Hematopoietic multipotent progenitor cell (in vitro differentiated cells): ENCODE results near the gene RPS17. TPM values are rescaled to one million over a fixed set of nuclear protein-coding genes. Genes with fewer than 3 reads are reported as not detected.
"Not testable (repeated sequence)": the region's sequence is repeated elsewhere in the genome, so short reads cannot be mapped to it uniquely, and the experiment has no call there.

Experiments used
- DNase-seq, 3 donors: peaks; one replicate each; pipeline ENCODE4 v3.0.0-alpha.2; 2011 to 2015; ENCODE audit warnings: low read depth in 2 of 3, low spot score in 2 of 3
- total RNA-seq: library from RNA; depleted of rRNA; stranded (reverse); fragments of >200 nt; gene quantifications from one replicate; pipeline ENCODE4 v1.2.3, GENCODE V29; 2012

RPS17 gene
- total RNA-seq, 1 donor, result 2,731 TPM

DNA sequence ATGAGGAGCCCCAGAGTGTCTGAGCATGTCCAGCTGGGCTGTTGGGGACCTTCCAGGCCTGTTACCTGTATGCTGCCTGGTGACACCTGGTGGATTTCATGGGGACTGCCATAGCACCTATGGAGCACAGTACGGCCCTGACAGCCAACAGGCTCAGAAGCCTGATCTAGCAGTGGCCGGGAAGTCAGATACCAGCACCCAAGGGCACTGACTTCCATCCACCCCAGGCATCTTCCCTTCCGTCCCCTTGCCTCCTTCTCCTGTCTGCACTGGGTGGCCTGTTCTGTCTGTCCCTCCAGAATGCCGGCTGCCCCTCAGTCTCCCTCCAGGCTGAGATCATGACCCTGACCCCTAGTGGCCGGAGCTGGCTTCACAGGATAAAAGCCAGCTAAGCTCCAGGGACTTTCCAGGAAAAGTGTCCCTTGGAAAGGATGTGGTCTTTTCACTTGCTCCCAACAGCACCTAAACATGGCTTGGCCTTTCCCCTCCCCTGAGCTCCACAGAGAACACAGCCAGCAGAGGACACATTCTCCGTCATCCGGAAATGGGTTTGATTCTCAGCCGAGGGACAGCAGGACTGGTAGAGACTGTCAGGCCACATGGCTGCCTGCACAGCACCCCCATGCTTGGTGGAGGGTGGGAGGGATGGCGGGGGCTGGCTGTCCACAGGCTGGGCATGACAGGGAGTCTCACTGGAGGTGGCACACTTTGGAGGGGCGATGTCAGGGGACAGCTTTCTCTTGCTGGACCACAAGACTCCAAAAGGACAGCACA lies 9.5 kb downstream of the RPS17 start:
- DNase-seq, result peak; percentile 52 to 72 (median 71)

DNA sequence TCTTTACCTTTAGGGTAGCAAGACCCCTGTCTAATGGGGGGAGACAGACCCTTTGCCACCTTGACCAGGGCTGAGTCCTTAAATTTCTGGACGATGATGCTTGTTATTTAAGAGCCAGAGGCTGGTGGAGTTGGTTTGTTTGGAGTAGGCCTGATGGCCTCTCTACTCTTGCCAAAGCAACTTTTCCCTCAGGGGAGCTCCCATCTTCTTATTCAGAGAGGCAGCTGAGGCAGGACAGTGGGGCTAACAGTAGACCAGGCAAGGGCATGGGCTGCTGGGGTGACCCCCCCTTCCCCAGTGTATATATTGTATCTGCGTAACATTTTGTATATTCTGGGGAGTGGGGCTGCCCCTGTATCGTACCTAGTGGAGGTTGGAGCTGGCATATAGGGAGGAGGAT lies 10.3 kb downstream of the RPS17 start:
- no peak for DNase-seq

DNA sequence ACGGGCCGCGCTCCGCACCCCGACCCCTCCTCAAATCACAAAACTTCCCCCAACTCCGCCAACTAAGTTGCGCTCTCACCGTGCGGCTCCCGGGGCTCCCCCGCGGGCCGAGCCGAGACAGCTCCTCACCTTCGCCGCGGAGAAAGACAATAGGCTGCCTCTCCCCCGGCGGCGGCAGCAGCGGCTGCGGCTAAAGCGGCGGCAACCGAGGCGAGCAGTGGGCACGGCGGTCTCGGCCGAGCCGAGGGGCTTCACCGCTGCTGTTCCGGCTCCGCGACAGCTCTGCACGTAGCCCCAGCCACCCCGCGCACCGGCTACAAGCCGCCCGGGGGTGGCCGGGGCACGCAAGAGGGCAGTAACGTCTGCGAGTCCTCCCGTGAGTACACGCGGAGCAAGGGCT lies 26.7 kb downstream of the RPS17 start:
- not testable (repeated sequence) for DNase-seq

DNA sequence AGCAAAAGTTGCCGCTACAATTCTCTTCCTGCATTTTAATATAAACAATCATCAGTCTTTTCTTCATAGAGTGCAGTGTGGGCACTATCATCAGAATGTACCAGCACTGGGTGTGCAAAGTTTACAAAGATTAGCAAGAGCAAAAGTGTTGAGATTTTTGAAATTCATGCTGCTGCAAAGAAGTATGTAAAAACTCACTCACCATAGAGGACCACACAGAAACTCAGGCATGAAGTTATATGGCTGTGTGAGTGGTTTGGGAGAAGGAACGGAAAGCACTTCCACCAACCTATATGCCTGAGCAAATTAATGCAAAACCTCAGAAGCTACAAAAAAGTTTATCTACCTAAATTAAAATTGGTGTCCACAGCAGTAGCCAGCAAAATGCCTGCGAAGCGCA lies 32.6 kb downstream of the RPS17 start:
- not testable (repeated sequence) for DNase-seq

DNA sequence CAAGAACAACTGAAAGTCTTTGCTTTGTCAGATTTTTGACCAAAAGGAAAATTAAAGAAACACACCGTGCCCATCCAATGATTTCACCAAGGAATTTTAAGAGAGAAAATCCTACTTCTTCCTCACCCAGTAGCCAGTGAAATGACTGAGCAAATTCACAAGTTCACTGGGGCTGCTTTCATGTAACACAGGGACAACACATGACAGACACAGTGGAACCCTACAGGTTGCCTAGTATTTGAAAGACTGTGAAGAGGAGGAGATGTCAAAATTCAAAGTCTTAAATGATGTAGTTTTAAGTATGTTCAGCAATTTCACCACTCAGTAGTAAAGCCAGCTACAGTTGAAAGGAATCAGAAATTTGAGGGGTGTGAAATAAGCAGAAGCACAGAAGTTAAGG lies 33.2 kb downstream of the RPS17 start:
- not testable (repeated sequence) for DNase-seq

DNA sequence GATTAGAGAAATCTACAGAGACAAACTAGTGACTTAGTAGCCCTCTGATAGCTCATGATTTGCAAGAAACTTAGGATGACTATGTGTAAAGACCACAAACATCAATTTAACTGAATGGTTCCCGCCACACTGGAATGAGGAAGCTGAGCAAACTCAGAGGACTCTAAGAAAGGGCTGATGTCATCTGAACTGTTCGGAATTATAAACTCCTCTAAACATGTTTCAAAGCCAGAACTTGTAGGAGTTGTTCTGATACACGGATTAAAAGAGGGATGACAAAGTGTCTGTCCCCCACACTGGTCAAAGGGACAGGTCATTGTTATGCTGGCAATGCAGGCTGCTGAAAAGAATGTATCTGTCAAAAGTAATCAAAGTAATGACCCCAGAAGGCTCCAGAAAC lies 34.4 kb downstream of the RPS17 start:
- DNase-seq, result not testable (repeated sequence)

DNA sequence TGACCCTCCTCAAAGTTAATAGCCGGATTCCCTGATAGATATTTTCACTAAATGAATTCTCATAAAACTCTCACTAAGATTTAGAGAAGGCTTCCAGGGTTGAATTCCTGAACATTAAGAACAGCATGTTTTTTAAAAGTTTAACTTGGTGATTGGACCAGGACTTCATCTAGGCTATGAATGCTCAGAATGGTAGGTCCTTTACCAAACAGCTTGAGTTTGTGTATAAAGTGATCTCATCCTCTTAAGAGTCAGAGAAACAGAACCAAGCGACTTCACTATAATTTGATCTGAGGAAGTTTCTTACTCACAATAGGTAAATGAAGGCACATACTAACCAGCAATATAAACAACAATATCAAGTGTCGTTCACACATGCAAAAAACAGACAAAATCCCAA lies 36.2 kb downstream of the RPS17 start:
- not testable (repeated sequence) for DNase-seq

DNA sequence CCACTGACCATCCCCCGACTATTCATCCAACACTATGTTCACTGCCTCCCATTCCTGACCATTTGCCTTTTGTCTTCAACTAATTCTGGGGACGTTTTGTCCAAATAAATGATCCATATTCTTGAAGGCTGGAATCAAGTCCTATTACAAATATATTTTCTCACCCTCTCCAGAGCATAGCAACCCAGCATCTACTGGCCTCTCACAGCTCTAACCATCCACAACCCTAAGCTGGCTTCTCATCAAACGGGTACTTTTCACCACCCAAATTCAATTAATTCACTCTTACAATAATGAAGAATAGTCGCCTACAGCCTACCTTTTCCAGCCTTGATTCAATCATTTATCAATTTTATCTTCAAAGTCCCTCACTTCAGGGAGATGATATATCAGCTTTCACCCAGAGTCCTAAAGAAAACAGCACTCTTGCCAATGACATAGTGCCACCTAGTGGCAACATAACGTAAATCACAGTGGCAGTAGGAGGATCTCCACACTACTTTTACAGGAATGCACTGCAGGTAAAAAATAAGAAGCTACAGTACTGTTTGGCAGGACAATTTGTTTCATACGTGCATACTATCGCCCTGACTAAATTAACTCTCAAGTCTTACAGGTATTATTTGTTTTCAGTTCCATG lies 37.4 kb downstream of the RPS17 start:
- DNase-seq, result not testable (repeated sequence)

DNA sequence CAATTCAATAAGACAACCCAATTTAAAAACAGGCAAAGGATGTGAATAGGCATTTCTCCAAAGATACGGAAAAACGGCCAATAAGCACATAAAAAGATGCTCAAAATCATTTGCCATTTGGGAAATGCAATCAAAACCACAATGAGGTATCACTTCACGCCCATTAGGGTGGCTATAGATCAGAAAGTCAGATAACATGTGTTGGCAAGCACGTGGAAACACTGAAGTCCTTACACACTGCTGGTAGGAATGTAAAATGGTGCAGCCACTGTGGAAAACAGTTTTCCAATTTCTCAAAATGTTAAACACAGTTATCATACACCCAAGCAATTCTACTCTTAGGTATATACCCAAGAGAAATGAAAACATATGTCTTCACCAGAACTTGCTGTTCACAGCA lies 39.5 kb downstream of the RPS17 start:
- not testable (repeated sequence) for DNase-seq

DNA sequence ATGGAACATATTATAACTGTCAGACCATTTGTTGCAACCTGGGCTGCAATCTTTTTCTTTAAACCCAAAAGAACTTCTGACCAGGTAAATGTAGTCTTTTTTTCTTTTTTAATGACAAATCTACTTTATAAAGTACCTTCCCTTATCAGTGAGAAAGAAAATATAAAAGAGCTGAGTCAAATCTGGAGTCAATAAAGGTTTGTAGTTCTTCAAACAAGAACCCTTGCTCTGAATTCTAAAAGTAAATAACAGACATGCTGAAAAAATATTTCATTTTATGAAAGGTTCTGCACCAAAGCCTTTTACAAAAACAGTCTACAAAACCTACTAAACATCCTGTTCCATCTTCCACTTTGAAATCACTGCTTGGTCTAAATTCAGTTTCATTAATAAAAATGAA lies 42.3 kb downstream of the RPS17 start:
- not testable (repeated sequence) for DNase-seq

DNA sequence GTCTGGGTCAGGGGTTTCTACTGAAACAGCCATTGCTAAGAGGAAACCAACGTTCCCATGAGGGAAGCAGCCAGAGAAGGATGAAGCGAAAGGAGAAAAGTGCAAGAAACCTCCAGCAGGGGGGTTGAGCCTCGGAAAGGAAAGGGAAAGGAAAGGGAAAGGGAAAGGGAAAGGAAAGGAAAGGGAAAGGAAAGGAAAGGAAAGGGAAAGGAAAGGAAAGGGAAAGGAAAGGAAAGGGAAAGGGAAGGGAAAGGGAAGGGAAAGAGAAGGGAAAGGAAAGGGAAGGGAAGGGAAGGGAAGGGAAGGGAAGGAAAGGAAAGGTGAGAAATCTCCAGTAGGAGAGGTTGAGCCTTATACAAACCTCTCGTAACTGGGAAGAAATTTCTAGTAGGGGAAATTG lies 52.0 kb downstream of the RPS17 start:
- not testable (repeated sequence) for DNase-seq

DNA sequence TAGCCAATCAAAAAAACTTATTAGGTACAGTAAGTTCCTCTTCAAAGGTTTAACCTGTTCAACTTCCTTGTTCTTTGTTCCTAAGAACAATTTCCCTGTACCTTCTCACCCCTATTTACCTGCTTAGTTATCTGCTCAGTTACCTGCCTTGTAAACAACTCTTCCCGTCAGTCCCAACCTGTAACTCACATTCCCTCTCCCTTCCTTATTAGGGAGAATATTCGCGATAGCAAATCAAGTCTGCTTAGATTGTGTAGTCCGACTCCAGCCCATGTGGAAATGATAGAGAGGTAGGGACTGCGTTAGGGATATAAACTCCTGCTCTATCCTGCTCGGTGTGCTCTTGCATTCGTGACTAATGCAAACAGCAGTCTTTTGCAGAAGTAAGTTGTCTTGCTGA lies 53.2 kb downstream of the RPS17 start:
- DNase-seq, result not testable (repeated sequence)

Other genes with a start within 250 kb of the RPS17 start
- gene GOLGA6L10, start 191.0 kb downstream of the RPS17 start, total RNA-seq, result 0.54 TPM
- gene GOLGA6L9, start 110.6 kb downstream of the RPS17 start, total RNA-seq, result 1.3 TPM
- 0.27 TPM for gene CPEB1, start 106.9 kb upstream of the RPS17 start, total RNA-seq
- 0.54 TPM for gene AP3B2, start 169.4 kb upstream of the RPS17 start, total RNA-seq